Choroid plexus epithelial cell (primary cell): ENCODE data around the gene EHMT1.
"Not testable (repeated sequence)": the region's sequence is repeated elsewhere in the genome, so short reads cannot be mapped to it uniquely, and the experiment has no call there.

ENCODE experiments used
- DNase-seq: peaks from one replicate; pipeline ENCODE4 v3.0.0-alpha.2; 2010; ENCODE audit warnings: low read depth
- H3K4me3 ChIP-seq: 2 replicates; pipeline ENCODE4 v1.5.1; 2011; ENCODE audit warnings: low read depth, mild to moderate bottlenecking, control low read depth, low read length, moderate library complexity
- CTCF ChIP-seq: conservative IDR thresholded peaks from 2 replicates; pipeline ENCODE4 v1.5.1; 2011; ENCODE audit warnings: low read depth, mild to moderate bottlenecking, control low read depth, inconsistent platforms, low read length, moderate library complexity

The EHMT1 gene

DNA sequence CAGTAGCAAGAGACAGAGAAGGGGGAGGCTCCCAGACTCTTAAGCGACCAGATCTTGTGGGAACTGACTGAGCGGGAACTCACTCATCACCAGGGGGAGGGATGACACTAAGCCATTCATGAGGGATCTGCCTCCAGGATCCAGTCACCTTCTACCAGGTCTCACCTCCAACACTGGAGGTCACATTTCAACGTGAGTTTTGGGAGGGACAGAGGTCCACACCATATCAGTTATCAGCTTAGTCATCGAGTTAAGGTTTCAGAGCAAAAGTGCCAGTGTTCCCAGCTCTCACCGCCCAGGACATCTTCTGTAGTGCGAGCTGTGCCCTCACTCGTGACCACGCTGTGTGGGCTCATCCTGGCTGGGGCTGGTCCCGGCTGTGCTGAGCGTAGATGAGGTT lies 160.1 kb downstream of the EHMT1 start:
- H3K4me3 ChIP-seq = no peak overlapping the region
- TF ChIP-seq CTCF = no peak
- DNase-seq = no peak

- H3K4me3 ChIP-seq, DNase-seq: not testable (repeated sequence)
These were observed 161.2 kb downstream of the EHMT1 start for GRCh38 chr9:137780031-137780430.

DNA sequence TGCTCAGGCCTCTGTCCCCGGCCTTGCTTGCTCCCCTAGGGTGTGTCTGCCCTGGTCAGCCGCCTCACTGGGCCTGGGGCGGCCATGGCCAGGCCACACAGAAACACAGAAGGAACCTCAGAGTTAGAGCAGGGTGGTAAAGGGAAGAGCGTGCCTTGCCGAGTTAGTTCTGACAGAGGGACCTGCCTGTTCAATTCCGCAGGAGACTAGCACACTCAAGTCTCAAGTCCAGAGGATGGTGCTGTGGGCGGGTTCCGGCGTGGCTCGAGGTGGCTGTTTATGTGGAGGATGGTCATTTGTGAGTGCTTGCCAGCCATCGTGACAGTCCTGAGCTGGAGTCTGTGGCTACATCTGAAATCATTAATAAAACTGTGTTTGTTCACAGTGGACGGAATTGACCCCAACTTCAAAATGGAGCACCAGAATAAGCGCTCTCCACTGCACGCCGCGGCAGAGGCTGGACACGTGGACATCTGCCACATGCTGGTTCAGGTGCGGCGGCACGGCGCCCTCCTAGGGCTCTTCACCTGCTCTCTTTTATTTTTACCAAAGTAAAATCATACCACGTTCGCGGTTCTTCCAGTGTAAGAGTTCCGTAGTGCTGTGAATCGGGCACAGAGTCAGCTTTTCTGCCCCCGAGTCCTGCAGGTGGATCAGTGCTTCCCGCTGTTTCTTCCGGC lies 163.2 kb downstream of the EHMT1 start:
- no peak for TF ChIP-seq CTCF
- no peak overlapping the region for H3K4me3 ChIP-seq
- no peak for DNase-seq

- TF ChIP-seq CTCF = no peak
- DNase-seq = no peak
- no peak overlapping the region for H3K4me3 ChIP-seq
These were observed 164.7 kb downstream of the EHMT1 start for GRCh38 chr9:137783521-137783920.

GRCh38 chr9:137784046-137784445 lies 165.2 kb downstream of the EHMT1 start:
- H3K4me3 ChIP-seq = no peak overlapping the region
- no peak for TF ChIP-seq CTCF
- peak; percentile 42 for DNase-seq

DNA sequence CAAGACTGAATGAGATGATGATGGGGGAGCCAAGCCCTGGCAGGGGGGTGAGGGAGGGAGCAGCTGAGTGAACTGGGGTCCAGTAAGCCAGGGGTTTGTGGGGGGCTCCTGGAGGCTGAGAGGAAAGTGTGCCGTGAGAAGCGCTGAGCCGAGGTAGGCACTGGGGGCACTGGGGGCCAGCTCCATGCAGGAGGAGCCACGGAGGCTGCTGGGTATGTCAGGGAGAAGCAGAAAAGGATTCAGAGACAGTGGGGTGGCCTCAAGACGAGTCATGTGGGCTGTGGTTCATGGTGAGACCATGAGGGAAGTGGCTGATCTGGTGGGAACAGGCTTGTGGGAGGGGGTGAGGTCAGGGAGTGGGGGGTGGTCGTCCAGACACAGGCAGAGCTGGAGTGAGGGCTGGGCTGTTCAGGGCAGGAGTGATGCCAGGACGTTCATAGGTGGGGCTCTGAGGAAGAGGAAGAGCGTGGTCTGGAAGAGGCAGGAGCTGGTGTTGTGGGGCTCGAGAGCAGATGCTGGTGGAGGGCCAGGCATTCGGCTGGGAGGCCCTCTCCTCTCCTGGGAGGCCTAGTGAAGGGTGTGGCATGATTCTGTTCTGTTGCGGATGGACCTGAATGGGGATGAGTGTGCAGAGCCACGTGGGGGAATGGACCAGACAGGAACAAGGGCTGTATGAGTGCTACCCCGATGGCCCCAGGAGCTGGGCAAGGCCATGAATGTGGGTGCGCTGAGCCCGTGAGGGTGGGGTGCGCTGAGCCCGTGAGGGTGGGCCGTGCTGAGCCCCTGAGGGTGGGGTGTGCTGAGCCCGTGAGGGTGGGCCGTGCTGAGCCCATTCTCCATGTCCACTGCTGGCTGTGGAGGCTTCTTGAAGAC lies 166.1 kb downstream of the EHMT1 start:
- TF ChIP-seq CTCF = no peak
- no peak for DNase-seq
- H3K4me3 ChIP-seq = no peak overlapping the region

DNA sequence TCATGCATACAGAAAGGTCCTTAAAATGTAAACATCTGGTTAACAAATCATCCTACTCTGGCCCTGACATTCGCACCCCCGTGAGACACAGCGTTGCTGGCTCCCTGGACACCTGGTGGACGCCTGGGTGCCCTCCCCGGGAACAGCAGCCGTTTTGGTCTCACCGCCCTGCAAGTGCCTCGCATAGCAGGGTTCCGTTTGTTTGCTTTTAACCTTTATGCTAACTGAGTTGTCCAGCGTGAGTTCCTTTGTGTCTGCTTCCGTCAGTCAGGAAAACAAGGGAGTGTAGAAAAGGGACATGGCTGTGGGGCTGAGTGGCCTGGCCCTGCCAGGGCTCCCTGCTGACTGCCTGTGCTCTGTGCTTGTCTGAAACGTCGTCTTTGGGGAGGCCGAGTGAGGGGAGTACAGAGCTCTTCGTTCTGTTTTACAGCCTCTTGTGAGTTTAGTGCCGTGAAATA lies 166.9 kb downstream of the EHMT1 start:
- TF ChIP-seq CTCF = peak; percentile 44
- peak; percentile 76 for DNase-seq
- no peak overlapping the region for H3K4me3 ChIP-seq
